Neuronal stem cell (in vitro differentiated cells): ENCODE measurements around the gene HEXD.
"Not testable (repeated sequence)": the region's sequence is repeated elsewhere in the genome, so short reads cannot be mapped to it uniquely, and the experiment has no call there.

ENCODE experiments used
- DNase-seq: peaks from one replicate; pipeline ENCODE4 v3.0.0-alpha.2; 2013; ENCODE audit warnings: low spot score
- H2AFZ ChIP-seq: one replicate; pipeline ENCODE4 v1.6.1; 2013; ENCODE audit warnings: mild to moderate bottlenecking, low read length, inconsistent platforms
- H2AK5ac ChIP-seq: 2 replicates; pipeline ENCODE4 v1.6.1; 2013; ENCODE audit warnings: low read depth, mild to moderate bottlenecking, inconsistent platforms, low read length, moderate library complexity, mixed read lengths
- H2BK120ac ChIP-seq: 2 replicates; pipeline ENCODE4 v1.6.1; 2013; ENCODE audit warnings: low read depth, mild to moderate bottlenecking, inconsistent platforms, low read length, moderate library complexity, mixed read lengths
- H2BK12ac ChIP-seq: one replicate; pipeline ENCODE4 v1.6.1; 2013; ENCODE audit warnings: low read length, inconsistent platforms
- H2BK15ac ChIP-seq: 2 replicates; pipeline ENCODE4 v1.6.1; 2013; ENCODE audit warnings: mild to moderate bottlenecking, low read length, inconsistent platforms, mixed read lengths
- H2BK5ac ChIP-seq: one replicate; pipeline ENCODE4 v1.6.1; 2013; ENCODE audit warnings: inconsistent platforms, mild to moderate bottlenecking, low read length, moderate library complexity
- H3K14ac ChIP-seq: one replicate; pipeline ENCODE4 v1.6.1; 2013; ENCODE audit warnings: low read length, inconsistent platforms
- H3K18ac ChIP-seq: 2 replicates; pipeline ENCODE4 v1.6.1; 2013; ENCODE audit warnings: low read length, inconsistent platforms
- H3K23ac ChIP-seq: 2 replicates; pipeline ENCODE4 v1.6.1; 2013; ENCODE audit warnings: low read depth, mild to moderate bottlenecking, mixed read lengths, low read length, inconsistent platforms; ENCODE audit not compliant: poor library complexity
- H3K27ac ChIP-seq: replicated peaks from 3 replicates; pipeline ENCODE4 v1.5.1; 2013; ENCODE audit warnings: low read length, inconsistent platforms
- H3K27me3 ChIP-seq, 3 experiments: 2 replicates each; pipeline ENCODE4 v1.6.1; 2013; ENCODE audit warnings: low read length in 3 of 3, mild to moderate bottlenecking in 2 of 3, inconsistent platforms in 1 of 3, low read depth in 1 of 3, mixed read lengths in 1 of 3, moderate library complexity in 1 of 3; ENCODE audit not compliant: control insufficient read depth in 3 of 3, insufficient read depth in 3 of 3
- H3K36me3 ChIP-seq, 2 donors: replicated peaks in 1 of 2; 2 replicates each; pipeline ENCODE4 v1.6.1; 2013; ENCODE audit warnings: low read length in 2 of 2; ENCODE audit not compliant: control insufficient read depth in 2 of 2, insufficient read depth in 2 of 2
- H3K4ac ChIP-seq: 2 replicates; pipeline ENCODE4 v1.6.1; 2013; ENCODE audit warnings: inconsistent platforms, mild to moderate bottlenecking, low read length, moderate library complexity
- H3K4me1 ChIP-seq, 2 donors: 1 replicate in 1 of 2; 2 replicates in 1 of 2; pipeline ENCODE4 v1.6.1; 2013; ENCODE audit warnings: low read length in 2 of 2, low read depth in 1 of 2; ENCODE audit not compliant: control insufficient read depth in 2 of 2, insufficient read depth in 1 of 2
- H3K4me2 ChIP-seq: one replicate; pipeline ENCODE4 v1.6.1; 2013; ENCODE audit warnings: mild to moderate bottlenecking, low read length, inconsistent platforms; ENCODE audit not compliant: insufficient read depth, poor library complexity, severe bottlenecking
- H3K4me3 ChIP-seq, 2 donors: 2 replicates each; pipeline ENCODE4 v1.5.1; 2013; ENCODE audit warnings: low read length in 2 of 2, mild to moderate bottlenecking in 2 of 2, inconsistent platforms in 1 of 2, moderate library complexity in 1 of 2
- H3K79me1 ChIP-seq: one replicate; pipeline ENCODE4 v1.6.1; 2013; ENCODE audit warnings: low read depth, mild to moderate bottlenecking, inconsistent platforms, low read length, moderate library complexity
- H3K9ac ChIP-seq: one replicate; pipeline ENCODE4 v1.6.1; 2013; ENCODE audit warnings: mild to moderate bottlenecking, low read depth, low read length, inconsistent platforms; ENCODE audit not compliant: poor library complexity
- H3K9me3 ChIP-seq, 2 donors: replicated peaks in 1 of 2; 2 replicates each; pipeline versions ENCODE3 to v1.6.1; 2013; ENCODE audit warnings: low read length in 2 of 2, mild to moderate bottlenecking in 2 of 2, inconsistent platforms in 1 of 2, low read depth in 1 of 2, mixed read lengths in 1 of 2, moderate library complexity in 1 of 2; ENCODE audit not compliant: control insufficient read depth in 2 of 2, insufficient read depth in 1 of 2
- H4K8ac ChIP-seq: one replicate; pipeline ENCODE4 v1.6.1; 2013; ENCODE audit warnings: low read depth, mild to moderate bottlenecking, inconsistent platforms, low read length, moderate library complexity
- H4K91ac ChIP-seq: one replicate; pipeline ENCODE4 v1.6.1; 2013; ENCODE audit warnings: low read length, low read depth, mild to moderate bottlenecking, inconsistent platforms; ENCODE audit not compliant: poor library complexity
- WGBS, 2 donors: extraction: QIAGEN DNeasy Blood & Tissue Kit; methylation state at CpG; one replicate each; pipeline ENCODE4 v1.1.7; 2013; ENCODE audit warnings: missing lambda C conversion rate in 2 of 2, mixed read lengths in 1 of 2; ENCODE audit not compliant: insufficient read length in 2 of 2, insufficient replicate concordance in 1 of 2; ENCODE audit errors: extremely low coverage in 2 of 2; 5-methylcytosine and 5-hydroxymethylcytosine counted together

The HEXD gene

DNA sequence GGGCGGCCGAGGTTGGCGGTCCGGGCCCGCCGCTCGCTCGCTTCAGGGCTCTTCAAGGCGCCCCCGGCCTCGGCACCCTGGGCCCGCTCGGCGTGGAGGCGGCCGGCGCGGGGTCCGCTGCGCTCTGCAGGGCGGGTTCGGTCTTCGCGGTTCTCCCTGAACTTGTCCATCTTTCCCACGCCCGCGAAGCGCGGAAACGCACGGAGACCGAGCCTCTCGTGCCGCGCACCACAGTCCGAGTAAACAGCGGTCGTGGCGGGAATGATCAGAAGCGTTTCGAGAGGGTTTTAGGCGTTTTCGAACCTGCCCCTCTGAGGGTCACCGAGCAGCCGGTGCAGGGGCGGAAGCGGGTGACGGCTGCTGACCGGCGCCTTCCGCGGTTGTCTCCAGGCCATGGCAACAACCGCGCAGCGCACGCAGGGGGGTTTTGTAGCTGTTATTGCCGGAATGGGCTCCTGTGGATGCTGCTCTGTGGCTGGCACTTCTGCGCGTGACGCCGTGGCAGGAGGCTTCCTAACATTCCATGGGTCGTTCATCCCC lies 40.8 kb downstream of the HEXD start:
- H3K4me3 ChIP-seq, result peak overlapping the region; percentile 94 to 95
- peak overlapping the region; percentile 73 for H3K27ac ChIP-seq
- H2BK12ac ChIP-seq, result no peak overlapping the region
- no peak overlapping the region for H4K8ac ChIP-seq
- peaks cover 2 to 6% of the 10 kb centered on the region in 2 donors for H3K4me1 ChIP-seq
- H2BK5ac ChIP-seq, result no peak overlapping the region
- no CpG with 5 or more reads among the region's 62 CpGs for WGBS, 2 donors
- peak overlapping the region; percentile 84 for H3K14ac ChIP-seq
- no peak for DNase-seq
- peak overlapping the region; percentile 55 for H2BK15ac ChIP-seq
- peaks cover 32 to 41% of the 10 kb centered on the region in 2 donors for H3K36me3 ChIP-seq
- peak overlapping the region; percentile 97 for H3K18ac ChIP-seq
- H3K79me1 ChIP-seq, result peaks cover 14% of the 10 kb centered on the region
- peak overlapping the region; percentile 90 for H2AFZ ChIP-seq
- no peak overlapping the region for H2BK120ac ChIP-seq
- no peaks in the 10 kb centered on the region for H3K27me3 ChIP-seq
- H3K4ac ChIP-seq, result no peak overlapping the region
- peak overlapping the region; percentile 91 for H2AK5ac ChIP-seq
- H3K9me3 ChIP-seq, result no peaks in the 10 kb centered on the region
- no peak overlapping the region for H4K91ac ChIP-seq
- peak overlapping the region; percentile 98 for H3K23ac ChIP-seq
- H3K9ac ChIP-seq, result peak overlapping the region; percentile 91
- peak overlapping the region; percentile 83 for H3K4me2 ChIP-seq

DNA sequence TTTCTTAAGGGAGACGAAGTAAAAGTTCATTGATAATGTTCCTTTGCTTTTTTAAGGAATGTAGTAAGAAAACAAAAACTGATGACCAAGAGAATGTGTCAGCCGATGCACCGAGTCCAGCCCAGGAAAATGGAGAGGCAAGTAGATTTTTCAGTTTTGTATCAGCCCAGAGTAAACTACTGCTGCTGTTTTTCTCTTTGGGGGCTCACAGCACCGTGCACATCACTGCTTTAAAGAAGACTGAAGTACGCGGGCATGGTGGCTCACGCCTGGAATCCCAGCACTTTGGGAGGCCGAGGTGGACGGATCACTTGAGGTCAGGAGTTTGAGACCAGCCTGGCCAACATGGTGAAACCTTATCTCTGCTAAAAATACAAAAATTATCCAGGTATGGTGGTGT lies 41.8 kb downstream of the HEXD start:
- H3K4me2 ChIP-seq, H2AFZ ChIP-seq, H3K27ac ChIP-seq, H2AK5ac ChIP-seq, H3K9ac ChIP-seq, H3K4ac ChIP-seq, H3K4me1 ChIP-seq, DNase-seq, H3K14ac ChIP-seq, H3K27me3 ChIP-seq, H2BK5ac ChIP-seq, H4K8ac ChIP-seq, H3K18ac ChIP-seq, H4K91ac ChIP-seq, H3K23ac ChIP-seq, H2BK120ac ChIP-seq, H3K9me3 ChIP-seq, H2BK15ac ChIP-seq, H2BK12ac ChIP-seq: not testable (repeated sequence)
- peaks cover 14% of the 10 kb centered on the region for H3K79me1 ChIP-seq
- no CpG with 5 or more reads among the region's 9 CpGs for WGBS, 2 donors
- H3K36me3 ChIP-seq, result peaks cover 39 to 51% of the 10 kb centered on the region in 2 donors
- H3K4me3 ChIP-seq, result peak overlapping the region in 1 of 2 donors; percentile 94

DNA sequence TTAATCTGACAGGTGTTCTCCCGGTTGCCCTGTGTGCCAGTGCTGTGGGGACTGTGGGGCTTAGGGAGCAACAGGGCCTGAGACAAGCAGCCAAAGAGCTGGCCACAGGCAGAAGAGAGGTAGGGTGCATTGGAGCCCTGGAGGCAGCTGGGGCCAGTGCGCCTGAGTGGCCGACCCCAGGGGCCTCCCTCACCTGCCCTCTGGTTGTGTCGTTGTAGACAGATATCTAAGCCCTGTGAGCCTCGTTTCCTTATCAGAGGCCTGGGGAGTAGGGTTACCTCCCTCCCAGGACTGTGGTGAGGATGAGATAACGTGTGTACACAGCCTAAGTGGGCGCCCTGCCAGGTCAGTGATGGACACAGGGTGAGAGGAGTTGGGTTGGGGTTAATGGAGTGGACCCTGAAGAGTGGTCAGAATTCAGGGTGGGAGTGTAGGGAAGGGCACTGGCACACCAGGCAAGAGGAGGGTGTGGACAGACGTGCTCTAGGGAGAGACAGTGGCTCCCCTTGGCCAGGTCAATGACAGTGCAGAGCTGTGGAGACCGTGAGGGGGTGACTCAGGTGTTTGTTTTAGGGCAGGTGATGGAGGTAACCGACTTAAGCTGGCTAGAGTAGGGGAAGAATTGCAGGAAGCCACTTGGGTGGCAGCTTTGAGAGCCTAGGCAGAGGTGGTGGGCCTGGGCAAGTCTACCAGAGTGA lies 43.8 kb downstream of the HEXD start:
- H3K9me3 ChIP-seq, result no peaks in the 10 kb centered on the region

GRCh38 chr17:82463391-82463790 lies 45.2 kb downstream of the HEXD start:
- no peak overlapping the region for H4K8ac ChIP-seq
- no peak overlapping the region for H2BK12ac ChIP-seq
- H3K4me2 ChIP-seq, result no peak overlapping the region
- H3K79me1 ChIP-seq, result peaks cover 14% of the 10 kb centered on the region
- no peak overlapping the region for H3K18ac ChIP-seq
- no peak overlapping the region for H3K4ac ChIP-seq
- H2AFZ ChIP-seq, result no peak overlapping the region
- peak overlapping the region; percentile 81 for H2BK120ac ChIP-seq
- H3K9ac ChIP-seq, result no peak overlapping the region
- H3K27me3 ChIP-seq, result no peaks in the 10 kb centered on the region
- no peaks in the 10 kb centered on the region for H3K4me1 ChIP-seq
- H4K91ac ChIP-seq, result no peak overlapping the region
- no peak overlapping the region for H3K14ac ChIP-seq
- H3K9me3 ChIP-seq, result no peaks in the 10 kb centered on the region
- H3K27ac ChIP-seq, result no peak overlapping the region
- H3K23ac ChIP-seq, result no peak overlapping the region
- H3K4me3 ChIP-seq, result no peak overlapping the region
- no peak overlapping the region for H2AK5ac ChIP-seq
- WGBS, 2 donors, result no CpG with 5 or more reads among the region's 6 CpGs
- no peak overlapping the region for H2BK5ac ChIP-seq
- no peak overlapping the region for H2BK15ac ChIP-seq
- DNase-seq, result no peak
- peaks cover 51 to 85% of the 10 kb centered on the region in 2 donors for H3K36me3 ChIP-seq

More for the DNA sequence above, 43.8 kb downstream of the HEXD start:
- H2AFZ ChIP-seq, result no peak overlapping the region
- WGBS, 2 donors, result no CpG with 5 or more reads among the region's 10 CpGs
- H3K27ac ChIP-seq, result no peak overlapping the region
- no peak overlapping the region for H3K23ac ChIP-seq
- no peak overlapping the region for H3K18ac ChIP-seq
- H3K4me2 ChIP-seq, result no peak overlapping the region
- H2BK120ac ChIP-seq, result no peak overlapping the region
- peaks cover 50 to 71% of the 10 kb centered on the region in 2 donors for H3K36me3 ChIP-seq
- no peaks in the 10 kb centered on the region for H3K27me3 ChIP-seq
- H2BK5ac ChIP-seq, result no peak overlapping the region
- peak overlapping the region; percentile 36 for H2BK12ac ChIP-seq
- H2BK15ac ChIP-seq, result no peak overlapping the region
- H3K9ac ChIP-seq, result no peak overlapping the region
- peaks cover 2 to 6% of the 10 kb centered on the region in 2 donors for H3K4me1 ChIP-seq
- peaks cover 14% of the 10 kb centered on the region for H3K79me1 ChIP-seq
- H3K14ac ChIP-seq, result no peak overlapping the region
- no peak for DNase-seq
- no peak overlapping the region for H3K4me3 ChIP-seq
- no peak overlapping the region for H2AK5ac ChIP-seq
- no peak overlapping the region for H3K4ac ChIP-seq
- H4K8ac ChIP-seq, result no peak overlapping the region
- no peak overlapping the region for H4K91ac ChIP-seq
